Ishikawa (cell line): ENCODE data around the gene LAPTM5.

Experiments
- EP300 ChIP-seq: IDR thresholded peaks from 2 replicates; pipeline ENCODE4 v1.6.1; 2012; ENCODE audit warnings: borderline replicate concordance
- RAD21 ChIP-seq: IDR thresholded peaks from 2 replicates; pipeline ENCODE4 v1.6.1; 2012; ENCODE audit warnings: low read depth
- TCF12 ChIP-seq: IDR thresholded peaks from 2 replicates; pipeline ENCODE4 v1.6.1; 2012; ENCODE audit warnings: low read depth
- TEAD4 ChIP-seq: IDR thresholded peaks from 2 replicates; pipeline ENCODE4 v1.6.1; 2012
- TF ChIP-seq, protein P1 (sequence below): IDR thresholded peaks from 2 replicates; pipeline ENCODE4 v1.6.1; 2012; ENCODE audit warnings: low read depth, mild to moderate bottlenecking
- TF ChIP-seq, protein P2 (sequence below): IDR thresholded peaks from 2 replicates; pipeline ENCODE4 v1.6.1; 2012

- no peak for TF ChIP-seq RAD21
- TF ChIP-seq, protein P1, sequence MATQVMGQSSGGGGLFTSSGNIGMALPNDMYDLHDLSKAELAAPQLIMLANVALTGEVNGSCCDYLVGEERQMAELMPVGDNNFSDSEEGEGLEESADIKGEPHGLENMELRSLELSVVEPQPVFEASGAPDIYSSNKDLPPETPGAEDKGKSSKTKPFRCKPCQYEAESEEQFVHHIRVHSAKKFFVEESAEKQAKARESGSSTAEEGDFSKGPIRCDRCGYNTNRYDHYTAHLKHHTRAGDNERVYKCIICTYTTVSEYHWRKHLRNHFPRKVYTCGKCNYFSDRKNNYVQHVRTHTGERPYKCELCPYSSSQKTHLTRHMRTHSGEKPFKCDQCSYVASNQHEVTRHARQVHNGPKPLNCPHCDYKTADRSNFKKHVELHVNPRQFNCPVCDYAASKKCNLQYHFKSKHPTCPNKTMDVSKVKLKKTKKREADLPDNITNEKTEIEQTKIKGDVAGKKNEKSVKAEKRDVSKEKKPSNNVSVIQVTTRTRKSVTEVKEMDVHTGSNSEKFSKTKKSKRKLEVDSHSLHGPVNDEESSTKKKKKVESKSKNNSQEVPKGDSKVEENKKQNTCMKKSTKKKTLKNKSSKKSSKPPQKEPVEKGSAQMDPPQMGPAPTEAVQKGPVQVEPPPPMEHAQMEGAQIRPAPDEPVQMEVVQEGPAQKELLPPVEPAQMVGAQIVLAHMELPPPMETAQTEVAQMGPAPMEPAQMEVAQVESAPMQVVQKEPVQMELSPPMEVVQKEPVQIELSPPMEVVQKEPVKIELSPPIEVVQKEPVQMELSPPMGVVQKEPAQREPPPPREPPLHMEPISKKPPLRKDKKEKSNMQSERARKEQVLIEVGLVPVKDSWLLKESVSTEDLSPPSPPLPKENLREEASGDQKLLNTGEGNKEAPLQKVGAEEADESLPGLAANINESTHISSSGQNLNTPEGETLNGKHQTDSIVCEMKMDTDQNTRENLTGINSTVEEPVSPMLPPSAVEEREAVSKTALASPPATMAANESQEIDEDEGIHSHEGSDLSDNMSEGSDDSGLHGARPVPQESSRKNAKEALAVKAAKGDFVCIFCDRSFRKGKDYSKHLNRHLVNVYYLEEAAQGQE, result no peak
- no peak for TF ChIP-seq EP300
- no peak for TF ChIP-seq TEAD4
- no peak for TF ChIP-seq TCF12
- TF ChIP-seq, protein P2, sequence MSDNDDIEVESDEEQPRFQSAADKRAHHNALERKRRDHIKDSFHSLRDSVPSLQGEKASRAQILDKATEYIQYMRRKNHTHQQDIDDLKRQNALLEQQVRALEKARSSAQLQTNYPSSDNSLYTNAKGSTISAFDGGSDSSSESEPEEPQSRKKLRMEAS, result no peak
Observed at GRCh38 chr1:30781906-30782305, 24.3 kb upstream of the LAPTM5 start.
